Inferior parietal cortex (tissue), 1 donor: Measurements from ENCODE around the gene BIRC7.
A peak's percentile ranks its signal among the peaks of the same experiment; 100 is the strongest.

ENCODE experiments used
- DNase-seq: peaks from one replicate; pipeline ENCODE4 v3.0.0-alpha.2; 2016; ENCODE audit errors: extremely low spot score

Gene BIRC7

DNA sequence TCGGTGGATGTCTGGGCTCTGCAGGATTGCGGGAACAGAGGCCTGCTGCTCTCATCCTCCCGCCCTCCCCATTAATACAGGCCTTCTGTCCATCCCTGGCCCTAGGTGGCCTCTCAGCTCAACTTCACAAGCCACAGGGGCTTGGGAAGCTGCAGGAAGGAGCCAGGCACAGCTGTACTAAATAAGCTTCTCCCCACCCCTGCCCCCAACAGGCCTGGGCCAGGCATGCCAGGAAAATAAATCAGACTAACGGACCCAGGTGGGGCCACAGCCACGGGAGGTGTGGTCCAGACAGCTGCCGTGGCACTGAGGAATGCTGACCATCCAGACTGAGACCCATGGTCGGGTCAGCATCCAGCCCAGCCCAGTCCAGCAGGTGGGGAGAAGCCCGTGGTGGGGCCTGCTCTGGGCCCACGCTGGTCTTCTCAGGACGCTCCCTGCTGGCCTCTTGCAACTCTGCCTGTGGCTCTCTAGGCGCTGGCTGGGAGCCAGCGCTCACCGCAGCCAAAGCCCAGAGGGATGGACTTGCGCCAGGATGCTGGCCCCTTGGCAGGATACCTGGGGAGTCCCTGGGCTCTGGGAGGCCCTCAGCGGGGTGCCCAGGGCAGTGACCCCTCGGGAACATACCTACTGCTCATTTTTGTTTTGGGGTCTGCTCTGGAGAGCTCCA is 11.2 kb upstream of the BIRC7 start:
- no peak for DNase-seq

DNA sequence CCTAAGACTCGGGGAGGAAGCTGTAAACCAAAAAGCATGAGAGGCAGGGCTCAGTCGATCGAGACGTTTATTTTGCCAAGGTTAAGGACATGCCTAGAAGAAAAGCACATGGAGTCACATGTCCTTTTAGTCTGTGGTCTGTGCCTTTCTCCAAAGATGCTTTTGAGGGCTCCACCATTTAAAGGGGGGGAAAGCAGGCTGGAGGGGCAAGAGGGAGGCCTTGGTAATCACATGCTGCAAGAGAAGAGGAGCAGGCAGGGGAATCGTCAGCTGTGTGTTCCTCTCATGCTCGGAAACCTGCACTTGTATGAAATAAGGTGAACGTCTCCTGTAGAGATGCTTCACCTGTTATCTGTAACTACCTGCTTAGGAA is 10.6 kb upstream of the BIRC7 start:
- no peak for DNase-seq

DNA sequence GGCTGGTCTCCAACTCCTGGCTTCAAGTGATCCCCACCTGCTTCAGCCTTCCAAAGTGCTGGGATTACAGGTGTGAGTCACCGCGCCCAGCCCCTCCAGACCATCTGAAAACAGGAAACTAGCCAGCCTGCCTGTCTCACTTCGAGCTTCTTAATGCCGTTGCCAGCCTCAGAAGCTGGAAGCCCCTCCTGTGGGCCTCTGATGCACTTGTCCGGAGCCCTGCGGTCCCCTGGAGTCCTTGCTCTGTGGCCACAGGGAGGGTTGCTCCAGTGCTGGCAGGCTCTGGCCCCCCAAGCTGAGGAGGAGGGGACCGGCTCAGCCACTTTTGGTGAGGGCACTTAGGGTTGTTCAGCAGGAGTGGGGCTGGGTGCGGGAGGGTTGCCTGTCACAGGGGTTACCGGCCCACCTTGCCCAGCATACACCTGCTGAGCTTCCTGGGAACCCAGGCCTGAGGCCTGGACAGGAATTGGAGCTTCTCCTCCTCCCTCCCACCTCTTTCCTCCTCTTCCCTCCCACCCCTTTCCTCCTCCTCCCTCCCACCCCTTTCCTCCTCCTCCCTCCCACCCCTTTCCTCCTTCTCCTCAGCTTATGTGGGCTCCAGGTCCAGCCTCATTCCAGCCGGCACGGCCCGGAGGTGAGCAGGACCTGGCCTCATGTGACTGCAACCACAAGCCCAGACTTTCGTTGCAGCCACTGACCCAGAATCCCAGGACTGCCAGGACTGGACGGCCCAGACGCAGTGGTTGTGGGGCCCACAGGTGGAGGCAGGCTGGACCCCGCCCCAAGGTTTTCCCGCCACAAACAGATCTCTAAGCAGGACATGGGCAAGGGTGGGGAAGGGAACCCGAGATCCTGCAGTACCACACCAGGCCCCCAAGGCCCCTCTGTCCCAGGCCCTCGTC is 9.4 kb upstream of the BIRC7 start:
- DNase-seq = no peak

DNA sequence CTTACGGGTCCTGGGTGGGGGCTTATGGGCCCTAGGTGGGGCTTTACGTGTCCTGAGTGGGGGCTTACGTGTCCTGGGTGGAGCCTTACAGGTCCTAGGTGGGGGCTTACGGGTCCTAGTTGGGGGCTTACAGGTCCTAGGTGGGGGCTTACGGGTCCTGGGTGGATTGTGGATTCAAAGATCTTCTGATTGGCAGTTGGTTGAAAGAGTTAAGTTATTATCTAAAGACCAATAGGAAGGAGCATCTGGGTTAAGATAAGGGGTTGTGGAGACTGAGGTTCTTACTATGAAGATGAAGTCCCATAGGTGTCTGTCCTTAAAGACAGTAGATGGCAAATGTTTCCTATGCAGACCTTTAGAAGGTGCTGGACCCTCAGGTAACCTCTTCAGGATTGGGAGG is 8.4 kb upstream of the BIRC7 start:
- DNase-seq = no peak

DNA sequence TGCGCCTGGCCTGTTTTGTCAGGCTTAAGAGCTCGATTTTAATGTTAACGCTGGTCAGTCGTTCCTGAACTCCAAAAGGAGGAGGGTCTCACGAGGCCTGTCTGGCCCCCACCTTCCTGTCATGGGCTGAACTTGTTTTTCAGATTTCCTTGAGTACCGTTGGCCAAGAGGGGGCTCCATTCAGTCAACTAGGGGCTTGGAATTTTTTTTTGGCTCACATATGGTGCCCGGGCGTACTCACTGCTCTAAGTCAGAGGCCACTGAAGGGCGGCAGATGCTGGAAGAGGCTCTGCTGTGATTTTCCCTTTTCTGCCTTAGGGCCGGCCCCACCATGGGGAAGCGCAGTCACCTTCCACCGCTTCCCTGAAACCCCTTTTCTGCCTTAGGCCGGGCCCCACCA is 6.9 kb upstream of the BIRC7 start:
- no peak for DNase-seq

DNA sequence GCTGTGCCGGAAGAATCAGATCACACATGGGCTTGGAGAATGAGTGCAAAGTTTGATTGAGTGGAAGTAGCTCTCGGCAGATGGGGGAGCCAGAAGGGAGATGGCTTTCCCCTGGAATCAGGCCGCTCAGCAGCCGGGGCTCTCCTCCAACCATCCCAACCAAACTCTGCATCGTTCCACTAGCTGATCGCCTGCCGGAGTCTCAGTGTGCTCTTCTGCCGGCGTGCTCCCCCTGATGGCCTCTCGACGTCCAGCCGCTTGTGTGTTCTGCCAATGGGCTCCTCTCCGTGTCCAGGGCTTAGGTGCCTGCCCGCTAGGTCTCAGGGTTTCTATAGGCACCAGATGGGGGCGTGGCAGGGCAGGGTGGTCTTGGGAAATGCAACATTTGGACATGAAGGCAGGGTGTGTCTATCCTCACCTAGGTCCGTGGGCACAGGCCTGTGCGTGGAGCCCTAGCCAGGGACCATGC is 4.9 kb upstream of the BIRC7 start:
- peak; percentile 35 for DNase-seq

DNA sequence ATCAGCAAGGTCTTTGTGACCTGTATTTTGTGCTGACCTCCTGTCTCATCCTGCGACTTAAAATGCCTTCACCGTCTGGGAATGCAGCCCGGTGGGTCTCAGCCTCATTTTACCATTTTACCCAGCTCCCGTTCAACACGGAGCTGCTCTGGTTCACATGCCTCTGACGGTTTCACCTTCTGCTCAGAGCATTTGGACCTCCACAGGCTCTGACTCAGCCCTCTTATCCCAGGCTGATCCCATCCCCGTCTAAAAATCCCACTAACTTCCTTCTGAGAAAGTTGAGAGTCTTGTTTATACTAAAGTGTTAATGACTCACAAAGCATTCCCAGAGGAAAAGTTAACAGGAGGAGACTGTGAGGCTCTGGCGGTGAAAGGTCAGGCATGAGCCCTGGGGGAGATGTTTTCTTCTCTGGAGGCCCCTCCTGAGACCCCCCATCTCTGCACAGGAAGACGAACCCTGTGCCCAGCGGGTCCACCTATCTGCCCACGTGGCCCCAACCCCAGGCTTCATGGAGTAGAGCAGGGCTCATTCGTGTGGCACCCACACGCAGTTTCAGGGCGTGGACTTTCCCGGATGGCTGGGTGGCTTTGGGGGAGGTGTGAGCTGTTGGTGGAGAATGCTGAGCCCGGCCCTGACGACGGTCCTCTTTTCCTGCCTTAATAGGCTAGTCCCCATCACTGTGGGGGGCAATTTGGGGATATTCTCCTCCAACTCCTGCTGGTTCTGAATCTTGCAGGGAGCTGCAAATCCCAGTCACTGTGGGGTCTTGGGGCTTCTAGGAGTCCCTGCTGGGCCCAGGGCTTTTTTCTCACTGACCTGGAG is 3.3 kb upstream of the BIRC7 start:
- no peak for DNase-seq

DNA sequence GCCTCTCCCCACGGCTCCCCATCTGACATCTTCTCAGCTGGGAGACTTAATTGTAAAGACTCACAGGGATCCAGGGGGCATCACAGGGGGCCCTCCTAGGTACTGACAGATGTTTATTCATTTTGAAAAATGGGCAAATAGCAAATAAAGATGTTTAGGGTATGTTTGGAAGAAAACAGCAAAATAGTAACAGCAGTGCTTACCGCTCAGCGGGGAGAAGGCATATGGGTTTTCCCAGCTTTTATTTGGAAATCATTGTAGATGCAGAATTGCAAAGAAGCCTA is 2.7 kb upstream of the BIRC7 start:
- no peak for DNase-seq

DNA sequence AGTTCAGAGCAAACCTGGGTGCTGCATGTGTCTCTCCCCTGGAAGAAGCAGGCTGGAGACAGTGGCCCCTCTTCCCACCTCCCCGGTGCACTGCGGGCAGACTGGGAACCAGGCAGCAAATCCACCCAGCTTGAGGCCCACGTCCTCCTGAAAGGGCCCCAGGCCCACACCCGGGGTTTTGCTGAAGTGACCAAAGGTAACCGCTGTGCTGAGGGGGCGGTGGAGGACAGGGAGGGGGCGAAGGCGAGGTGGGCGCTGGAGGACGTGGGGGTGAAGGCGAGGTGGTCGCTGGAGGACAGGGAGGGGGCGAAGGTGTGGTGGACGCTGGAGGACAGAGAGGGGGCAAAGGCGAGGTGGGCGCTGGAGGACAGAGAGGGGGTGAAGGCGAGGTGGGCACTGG is 1.8 kb upstream of the BIRC7 start:
- no peak for DNase-seq

DNA sequence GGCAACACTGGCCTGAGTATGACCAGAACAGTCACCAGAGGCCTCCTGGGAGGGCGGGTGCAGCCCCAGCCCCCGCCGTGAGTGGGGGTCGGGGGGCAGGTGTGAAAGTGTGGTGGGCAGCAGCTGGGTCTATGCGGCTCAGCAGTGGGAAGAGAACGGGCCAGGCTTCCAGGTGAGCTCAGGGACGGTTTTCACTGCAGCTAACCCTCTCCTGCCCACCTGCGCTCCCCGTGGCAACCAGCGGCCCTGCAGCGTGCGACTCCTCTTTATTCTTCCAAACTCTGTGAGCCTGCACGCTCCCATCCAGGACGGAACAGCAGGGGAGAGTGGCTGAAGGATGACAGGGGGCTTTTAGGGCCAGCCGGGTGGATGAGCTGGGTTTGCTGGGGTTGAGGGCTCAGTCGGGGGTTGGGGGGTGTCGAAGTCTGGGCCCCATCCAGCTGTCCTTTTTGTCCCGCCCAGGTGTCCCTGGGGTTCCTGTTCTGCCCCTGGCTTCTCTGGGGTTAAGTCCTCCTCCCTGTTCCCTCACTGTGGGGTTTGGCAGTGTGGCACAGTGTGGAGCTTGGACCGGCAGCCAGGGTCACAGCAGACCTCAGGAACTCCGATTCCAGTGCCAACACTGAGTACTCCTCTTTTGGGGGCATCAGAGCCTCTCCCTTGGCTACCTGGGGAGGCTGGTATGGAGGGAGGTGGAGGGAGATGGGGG is 859 bp upstream of the BIRC7 start:
- DNase-seq = no peak

DNA sequence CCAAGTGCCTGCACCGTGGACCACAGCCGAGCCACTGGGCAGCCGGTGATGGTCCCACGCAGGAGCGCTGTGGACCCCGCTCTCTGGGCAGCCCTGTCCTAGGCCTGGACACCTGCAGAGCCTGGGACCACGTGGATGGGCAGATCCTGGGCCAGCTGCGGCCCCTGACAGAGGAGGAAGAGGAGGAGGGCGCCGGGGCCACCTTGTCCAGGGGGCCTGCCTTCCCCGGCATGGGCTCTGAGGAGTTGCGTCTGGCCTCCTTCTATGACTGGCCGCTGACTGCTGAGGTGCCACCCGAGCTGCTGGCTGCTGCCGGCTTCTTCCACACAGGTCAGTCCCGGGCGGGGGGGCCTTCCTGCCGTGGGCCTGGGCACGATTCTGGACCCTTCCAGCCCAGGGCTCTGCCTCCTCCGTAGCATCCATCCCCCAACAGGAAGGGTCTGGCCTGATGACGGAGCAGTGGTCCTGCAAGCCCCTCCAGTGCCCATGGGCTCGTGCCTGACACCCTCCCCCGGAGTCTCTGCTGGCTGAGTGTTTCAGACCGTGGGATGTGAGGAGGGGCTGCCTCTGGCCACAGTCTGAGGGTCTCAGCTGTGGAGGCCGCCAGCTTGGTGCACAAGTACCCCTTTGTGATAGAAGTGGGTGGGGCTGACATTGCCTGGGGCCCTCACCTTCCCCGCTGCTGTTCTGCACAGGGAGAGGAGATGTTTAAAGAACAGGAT is 572 bp downstream of the BIRC7 start:
- no peak for DNase-seq

DNA sequence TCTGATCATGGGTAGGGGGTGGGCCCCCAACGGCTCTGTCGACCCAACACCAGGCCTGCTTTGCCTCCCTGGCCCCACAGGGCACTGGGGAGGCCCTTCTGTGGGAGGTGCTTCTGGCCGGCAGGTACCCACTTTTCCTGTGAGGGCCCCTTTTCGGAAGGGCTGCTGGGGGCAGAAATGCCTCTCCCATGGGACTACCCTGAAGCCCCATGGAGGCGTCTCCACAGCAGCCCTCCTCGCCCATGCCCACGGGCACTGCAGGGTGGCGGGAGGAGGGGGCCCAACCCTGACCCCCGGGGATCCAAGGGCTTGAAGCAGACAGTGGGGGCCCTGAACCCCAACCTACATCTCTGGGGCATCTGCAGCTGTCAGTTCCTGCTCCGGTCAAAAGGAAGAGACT is 2.3 kb downstream of the BIRC7 start:
- DNase-seq = no peak

DNA sequence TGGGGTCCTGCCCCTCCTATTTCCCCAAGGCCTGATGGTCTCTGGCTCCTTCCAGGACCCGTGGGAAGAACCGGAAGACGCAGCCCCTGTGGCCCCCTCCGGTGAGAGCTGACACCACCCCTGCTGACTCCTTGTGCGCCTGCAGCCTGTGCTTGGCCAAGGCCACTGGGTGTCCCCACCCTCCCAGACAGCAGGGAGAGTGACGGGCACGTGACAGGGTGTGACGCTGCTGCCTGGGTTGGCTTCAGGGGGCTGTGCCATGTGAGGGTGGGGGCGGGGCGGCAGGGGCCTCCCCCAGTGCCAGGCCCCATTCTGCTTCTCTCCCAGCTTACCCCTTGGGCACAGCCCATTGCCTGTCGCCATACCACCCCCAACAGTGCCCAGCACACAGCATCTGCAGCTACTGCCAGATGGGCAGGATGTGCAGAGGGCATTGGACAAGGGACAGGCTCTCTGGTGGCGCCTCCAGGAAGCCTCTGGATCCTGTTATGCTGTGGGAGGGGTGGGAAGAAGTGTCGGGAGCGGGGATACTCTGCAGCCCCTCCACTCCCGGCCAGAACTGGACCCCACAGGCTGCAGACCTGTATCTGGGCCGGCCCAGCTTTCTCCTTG is 2.9 kb downstream of the BIRC7 start:
- DNase-seq = no peak

DNA sequence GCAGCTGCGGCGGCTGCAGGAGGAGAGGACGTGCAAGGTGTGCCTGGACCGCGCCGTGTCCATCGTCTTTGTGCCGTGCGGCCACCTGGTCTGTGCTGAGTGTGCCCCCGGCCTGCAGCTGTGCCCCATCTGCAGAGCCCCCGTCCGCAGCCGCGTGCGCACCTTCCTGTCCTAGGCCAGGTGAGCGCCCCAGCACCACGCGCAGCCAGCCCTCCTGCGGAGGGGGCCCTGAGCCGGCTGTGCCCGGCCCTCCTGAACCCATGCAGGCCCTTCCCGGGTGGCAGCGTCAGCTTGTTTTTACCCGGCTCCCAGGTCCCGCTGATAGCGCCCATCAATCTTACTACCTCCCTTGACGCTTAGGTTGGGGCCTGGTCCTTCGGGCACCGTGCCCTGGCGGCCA is 3.7 kb downstream of the BIRC7 start:
- DNase-seq = no peak

DNA sequence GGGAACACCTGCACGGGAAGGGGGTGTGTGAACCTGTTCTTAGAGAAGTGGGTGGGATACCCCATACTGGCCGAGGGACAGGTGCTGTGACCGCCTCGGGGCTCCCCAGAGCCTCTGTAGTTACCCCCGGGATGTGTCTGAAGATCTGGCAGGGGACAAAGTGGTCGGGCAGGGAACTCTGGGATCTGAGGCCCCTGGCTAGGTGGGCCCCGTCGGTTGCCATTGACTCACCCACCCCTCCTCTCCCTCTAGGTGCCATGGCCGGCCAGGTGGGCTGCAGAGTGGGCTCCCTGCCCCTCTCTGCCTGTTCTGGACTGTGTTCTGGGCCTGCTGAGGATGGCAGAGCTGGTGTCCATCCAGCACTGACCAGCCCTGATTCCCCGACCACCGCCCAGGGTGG is 4.3 kb downstream of the BIRC7 start:
- no peak for DNase-seq

DNA sequence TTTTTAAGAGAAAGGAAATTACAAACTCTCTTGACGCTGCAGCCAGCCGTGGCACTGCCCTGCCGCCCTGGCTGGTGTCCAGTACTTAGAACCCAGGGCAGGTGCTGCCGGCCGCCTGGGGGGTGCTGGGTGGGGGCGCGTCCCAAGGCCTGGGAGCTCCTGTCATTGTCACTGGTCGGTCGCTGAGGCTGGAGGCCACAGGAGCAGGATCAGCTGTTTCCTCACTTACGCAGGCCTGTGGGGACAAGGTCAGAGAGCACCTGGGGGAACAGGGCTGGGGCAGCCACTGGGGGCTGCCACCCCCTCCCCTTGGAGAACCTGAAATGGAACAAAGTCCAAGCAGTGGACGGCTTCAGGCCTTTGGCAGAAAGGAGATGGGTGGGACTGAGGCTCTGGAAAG is 5.6 kb downstream of the BIRC7 start:
- no peak for DNase-seq

DNA sequence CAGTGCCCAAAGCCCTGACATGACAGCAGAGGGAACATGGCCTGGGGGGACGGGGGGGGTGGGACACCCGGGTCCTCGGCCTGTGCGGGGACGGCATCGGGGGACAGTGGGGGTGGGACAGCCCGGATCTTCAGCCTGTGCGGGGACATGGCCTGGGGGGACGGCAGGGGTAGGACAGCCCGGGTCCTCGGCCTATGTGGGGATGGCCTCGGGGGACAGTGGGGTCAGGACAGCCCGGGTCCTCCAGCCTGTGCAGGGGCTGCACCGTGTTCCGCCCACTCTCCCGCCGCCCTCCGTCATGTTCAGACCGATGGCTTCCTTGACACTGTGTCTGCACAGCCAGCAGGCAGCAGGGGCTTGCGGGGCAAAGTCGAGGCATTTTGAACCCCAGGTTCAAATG is 7.0 kb downstream of the BIRC7 start:
- DNase-seq = no peak

DNA sequence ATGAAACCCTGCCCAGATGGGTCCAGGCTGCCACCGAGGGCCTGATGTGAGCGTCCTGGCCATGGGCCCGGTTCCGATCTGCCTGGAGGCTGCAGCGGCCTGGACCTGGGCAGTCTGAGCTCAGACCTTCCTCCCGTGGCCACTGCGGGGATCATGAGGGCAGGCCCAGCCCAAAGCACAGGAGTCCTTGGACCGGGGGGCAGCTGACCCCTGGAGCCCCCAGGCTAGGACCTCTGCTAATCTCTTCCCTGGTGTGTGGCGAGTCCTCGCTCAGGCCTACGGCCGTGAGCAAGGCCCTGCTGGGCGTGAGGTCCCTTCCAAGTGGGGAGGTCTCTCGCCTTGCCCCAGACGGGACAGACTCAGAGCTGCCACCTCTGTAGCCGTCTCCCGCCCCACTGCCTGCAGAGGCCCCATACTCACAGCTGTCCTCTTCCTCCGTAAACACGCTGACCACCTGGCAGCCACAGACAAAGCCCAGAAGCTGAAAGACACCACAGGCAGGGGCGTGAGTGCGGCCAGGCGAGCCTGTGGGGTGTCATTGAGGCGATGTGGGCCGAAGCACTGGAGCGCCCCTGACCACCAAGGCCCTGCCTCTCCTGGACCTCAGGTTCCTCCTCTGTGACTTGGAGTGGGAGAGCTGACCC is 8.0 kb downstream of the BIRC7 start:
- DNase-seq = no peak

DNA sequence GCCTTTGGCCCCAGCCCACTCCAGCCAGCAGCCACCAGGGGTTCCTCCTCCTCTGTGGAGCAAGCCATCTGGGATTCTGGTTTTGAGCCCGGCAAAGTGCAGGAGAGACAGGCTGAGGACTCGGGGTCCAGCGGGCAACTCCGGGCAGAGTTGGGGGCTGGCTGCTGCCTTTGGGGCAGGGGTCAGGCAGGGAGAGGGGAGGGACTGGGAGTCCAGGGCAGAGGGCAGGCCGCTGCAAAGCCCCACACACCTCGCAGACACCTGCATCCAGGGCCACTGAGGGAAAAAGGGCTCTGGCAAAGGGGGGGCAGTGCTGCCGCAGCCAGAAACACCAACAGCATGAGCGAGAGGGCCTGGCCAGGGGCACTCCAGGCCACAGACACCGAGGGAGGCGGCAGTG is 8.8 kb downstream of the BIRC7 start:
- no peak for DNase-seq

DNA sequence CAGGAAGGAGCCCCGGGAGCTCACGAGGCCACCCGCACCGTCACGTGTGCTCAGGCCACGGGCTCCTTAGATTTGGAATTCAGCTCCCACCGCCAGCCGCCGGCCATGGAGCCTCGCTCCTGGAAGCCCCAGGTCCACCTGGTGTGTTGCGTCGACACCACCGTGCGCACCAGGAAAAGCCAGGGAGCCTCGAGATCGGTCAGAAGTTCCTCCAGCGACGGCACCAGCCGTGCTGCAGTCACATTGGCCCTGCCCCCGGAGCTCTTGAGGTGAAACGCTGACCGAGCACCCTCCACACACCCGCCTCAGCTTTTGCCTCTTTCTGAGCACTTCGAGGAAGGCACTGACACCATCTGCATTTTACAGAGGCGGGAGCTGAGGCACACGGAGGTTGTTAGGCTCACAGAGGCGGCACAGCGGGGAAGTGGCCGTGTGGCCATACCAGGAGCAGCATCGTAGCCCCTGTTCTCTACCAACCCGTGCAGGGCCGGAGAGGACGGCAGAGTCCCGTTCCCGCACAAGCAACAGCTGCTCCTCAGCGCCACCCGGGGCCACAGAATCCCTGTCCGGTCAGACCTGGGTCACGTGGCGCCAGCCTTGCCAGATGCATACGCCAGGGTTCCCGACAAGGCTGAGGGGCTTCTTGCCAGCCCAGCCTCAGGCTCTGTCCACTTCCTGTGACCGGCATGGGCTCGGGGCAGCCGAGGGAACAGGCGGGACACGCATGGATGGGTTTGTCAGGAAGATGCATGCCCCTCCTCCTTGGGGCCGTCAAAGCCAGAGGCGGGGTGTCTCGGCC is 11.0 kb downstream of the BIRC7 start:
- DNase-seq = no peak
